H1 (cell line): ENCODE measurements around the gene CERCAM. TPM values are rescaled to one million over a fixed set of nuclear protein-coding genes. Genes with fewer than 3 reads are reported as not detected.

ENCODE experiments used
- CTCF ChIA-PET: fragments of 300-600 bp; sonication (Branson Sonifier 250); formaldehyde crosslinking; loops from one replicate; lab custom pipeline; 2021; ENCODE audit not compliant: partially characterized antibody; lab: Charles Lee
- POLR2A ChIA-PET: fragments of 300-600 bp; sonication (Branson Sonifier 250); formaldehyde crosslinking; loops from one replicate; lab custom pipeline; 2021; ENCODE audit warnings: inconsistent platforms; ENCODE audit not compliant: partially characterized antibody; lab: Charles Lee
- DNase-seq, 2 experiments: peaks; one replicate each; pipeline versions ENCODE4 v3.0.0 to v3.0.0-alpha.2; 2010 to 2022; ENCODE audit warnings: low spot score in 2 of 2, low read depth in 1 of 2, mixed read lengths in 1 of 2
- FAIRE-seq: peaks from 2 replicates; lab custom pipeline; 2011; peaks lifted over from hg19 to GRCh38; lab: Jason Lieb, UNC
- H2AFZ ChIP-seq: 2 replicates; pipeline ENCODE4 v1.8.1; 2012; ENCODE audit warnings: low read length, inconsistent platforms
- H2AK5ac ChIP-seq: 2 replicates; pipeline ENCODE4 v1.6.1; 2013; ENCODE audit warnings: low read depth, low read length
- H2BK120ac ChIP-seq: replicated peaks from 2 replicates; pipeline ENCODE3; 2013; ENCODE audit warnings: low read depth, low read length, inconsistent platforms
- H2BK12ac ChIP-seq: 2 replicates; pipeline ENCODE4 v1.6.1; 2013; ENCODE audit warnings: low read depth, low read length
- H2BK15ac ChIP-seq: 2 replicates; pipeline ENCODE4 v1.6.1; 2013; ENCODE audit warnings: low read length
- H2BK20ac ChIP-seq: 2 replicates; pipeline ENCODE4 v1.6.1; 2013; ENCODE audit warnings: low read length
- H2BK5ac ChIP-seq: 2 replicates; pipeline ENCODE4 v1.6.1; 2013; ENCODE audit warnings: low read depth, low read length
- H3K14ac ChIP-seq: 2 replicates; pipeline ENCODE4 v1.6.1; 2013; ENCODE audit warnings: inconsistent platforms; ENCODE audit not compliant: insufficient read length
- H3K18ac ChIP-seq: 2 replicates; pipeline ENCODE4 v1.6.1; 2013; ENCODE audit warnings: low read length; ENCODE audit errors: extremely low read depth
- H3K23ac ChIP-seq: 2 replicates; pipeline ENCODE4 v1.6.1; 2013; ENCODE audit warnings: inconsistent platforms; ENCODE audit not compliant: insufficient read length
- H3K23me2 ChIP-seq: 2 replicates; pipeline ENCODE4 v1.6.1; 2013; ENCODE audit warnings: low read depth, low read length
- H3K27ac ChIP-seq: 2 replicates; pipeline ENCODE4 v1.6.1; 2011; ENCODE audit warnings: low read depth, low read length, inconsistent platforms
- H3K27me3 ChIP-seq, 4 experiments: replicated peaks in 1 of 4; 1 replicate in 1 of 4; 2 replicates in 3 of 4; pipeline versions ENCODE4 v1.6.1 to v1.8.1; 2011 to 2013; ENCODE audit warnings: low read length in 3 of 4, mild to moderate bottlenecking in 3 of 4, inconsistent platforms in 2 of 4, mixed read lengths in 2 of 4, moderate library complexity in 1 of 4; ENCODE audit not compliant: control insufficient read depth in 3 of 4, insufficient read depth in 3 of 4; ENCODE audit errors: extremely low read depth in 1 of 4
- H3K36me3 ChIP-seq, 4 experiments: 2 replicates each; pipeline versions ENCODE4 v1.6.1 to v1.8.1; 2011 to 2013; ENCODE audit warnings: mild to moderate bottlenecking in 4 of 4, low read length in 3 of 4, moderate library complexity in 2 of 4, control low read depth in 1 of 4, inconsistent platforms in 1 of 4; ENCODE audit not compliant: insufficient read depth in 4 of 4, control insufficient read depth in 2 of 4
- H3K4ac ChIP-seq: replicated peaks from 2 replicates; pipeline ENCODE3; 2013; ENCODE audit warnings: low read length, low read depth, mixed read lengths, inconsistent platforms; ENCODE audit not compliant: insufficient read length
- H3K4me1 ChIP-seq, 4 experiments: replicated peaks in 1 of 4; 1 replicate in 1 of 4; 2 replicates in 3 of 4; pipeline versions ENCODE4 v1.6.1 to v1.8.1; 2011 to 2013; ENCODE audit warnings: low read length in 3 of 4, inconsistent platforms in 2 of 4, mixed read lengths in 1 of 4; ENCODE audit not compliant: insufficient read depth in 4 of 4, control insufficient read depth in 3 of 4
- H3K4me2 ChIP-seq, 2 experiments: 2 replicates each; pipeline versions ENCODE4 v1.6.1 to v1.8.1; 2011 to 2013; ENCODE audit warnings: low read depth in 2 of 2, low read length in 2 of 2, control low read depth in 1 of 2, inconsistent platforms in 1 of 2, mild to moderate bottlenecking in 1 of 2; ENCODE audit not compliant: insufficient read depth in 1 of 2
- H3K4me3 ChIP-seq, 4 experiments: fragments of 200-600, 300-600 bp in 1 of 4; sonication (generic), shearing (Covaris generic), sonication (Bioruptor Twin) in 1 of 4; 2 replicates each; pipeline versions ENCODE4 v1.5.1 to v1.8.1; 2011 to 2016; ENCODE audit warnings: low read length in 4 of 4, low read depth in 3 of 4, control low read depth in 2 of 4, inconsistent platforms in 2 of 4, mild to moderate bottlenecking in 2 of 4, mixed read lengths in 1 of 4, moderate library complexity in 1 of 4; ENCODE audit not compliant: insufficient read depth in 2 of 4; ENCODE audit errors: extremely low read depth in 1 of 4
- H3K56ac ChIP-seq: replicated peaks from 2 replicates; pipeline ENCODE3; 2013; ENCODE audit warnings: low read depth, mild to moderate bottlenecking, mixed read lengths, low read length, inconsistent platforms; ENCODE audit not compliant: insufficient read length
- H3K79me1 ChIP-seq: 2 replicates; pipeline ENCODE4 v1.6.1; 2013; ENCODE audit warnings: low read depth, low read length, control low read depth
- H3K79me2 ChIP-seq, 2 experiments: 2 replicates each; pipeline versions ENCODE4 v1.6.1 to v1.8.1; 2012 to 2013; ENCODE audit warnings: low read length in 2 of 2, mild to moderate bottlenecking in 2 of 2, inconsistent platforms in 1 of 2; ENCODE audit not compliant: insufficient read depth in 2 of 2, control insufficient read depth in 1 of 2
- H3K9ac ChIP-seq, 4 experiments: replicated peaks in 1 of 4; 1 replicate in 1 of 4; 2 replicates in 3 of 4; pipeline versions ENCODE4 v1.6.1 to v1.8.1; 2011 to 2013; ENCODE audit warnings: low read depth in 3 of 4, low read length in 3 of 4, control low read depth in 2 of 4, mild to moderate bottlenecking in 2 of 4, moderate library complexity in 2 of 4, inconsistent platforms in 1 of 4; ENCODE audit errors: extremely low read depth in 1 of 4
- H3K9me3 ChIP-seq, 2 experiments: 2 replicates each; pipeline versions ENCODE4 v1.6.1 to v1.8.1; 2012 to 2013; ENCODE audit warnings: mild to moderate bottlenecking in 2 of 2, moderate library complexity in 2 of 2, control low read depth in 1 of 2, inconsistent platforms in 1 of 2, low read depth in 1 of 2, low read length in 1 of 2, mixed read lengths in 1 of 2; ENCODE audit not compliant: insufficient read depth in 2 of 2
- H4K20me1 ChIP-seq, 2 experiments: replicated peaks in 1 of 2; 2 replicates each; pipeline versions ENCODE3 to v1.8.1; 2011 to 2013; ENCODE audit warnings: inconsistent platforms in 2 of 2, low read length in 2 of 2, mild to moderate bottlenecking in 1 of 2; ENCODE audit not compliant: insufficient read depth in 2 of 2, control insufficient read depth in 1 of 2
- H4K5ac ChIP-seq: 2 replicates; pipeline ENCODE4 v1.6.1; 2013; ENCODE audit warnings: low read length, low read depth, mixed read lengths, inconsistent platforms; ENCODE audit not compliant: insufficient read length
- H4K8ac ChIP-seq: 2 replicates; pipeline ENCODE4 v1.8.0; 2013; ENCODE audit warnings: mild to moderate bottlenecking, moderate library complexity, low read length, inconsistent platforms; ENCODE audit not compliant: insufficient read depth; ENCODE audit errors: extremely low read depth
- H4K91ac ChIP-seq: replicated peaks from 2 replicates; pipeline ENCODE3; 2013; ENCODE audit warnings: low read length, mixed read lengths, inconsistent platforms; ENCODE audit not compliant: insufficient read length
- CEBPB ChIP-seq: IDR thresholded peaks from 2 replicates; pipeline ENCODE4 v1.6.1; 2012; ENCODE audit warnings: low read depth, low read length
- CREB1 ChIP-seq: IDR thresholded peaks from 2 replicates; pipeline ENCODE4 v1.6.1; 2012; ENCODE audit warnings: inconsistent platforms
- CTBP2 ChIP-seq: IDR thresholded peaks from 2 replicates; pipeline ENCODE4 v1.7.0; 2011; ENCODE audit warnings: borderline replicate concordance, mild to moderate bottlenecking, moderate library complexity, mixed read lengths, low read length; ENCODE audit not compliant: insufficient read depth, insufficient read length
- GABPA ChIP-seq: IDR thresholded peaks from 2 replicates; pipeline ENCODE4 v1.6.1; 2011; ENCODE audit warnings: mild to moderate bottlenecking, low read length, moderate library complexity, borderline replicate concordance; ENCODE audit not compliant: insufficient read depth
- HDAC2 ChIP-seq, 2 experiments: fragments of 300-600 bp in 1 of 2; sonication (generic) in 1 of 2; IDR thresholded peaks; 2 replicates each; pipeline ENCODE4 v1.6.1; 2011 to 2012; ENCODE audit warnings: low read depth in 2 of 2, low read length in 2 of 2, mild to moderate bottlenecking in 2 of 2, moderate library complexity in 2 of 2, borderline replicate concordance in 1 of 2, inconsistent platforms in 1 of 2
- RAD21 ChIP-seq, 2 experiments: IDR thresholded peaks in 1 of 2; conservative IDR thresholded peaks in 1 of 2; 2 replicates each; pipeline ENCODE4 v1.6.1; 2011; ENCODE audit warnings: low read depth in 2 of 2, low read length in 2 of 2, improper control_type of control experiment in 1 of 2, inconsistent platforms in 1 of 2, mild to moderate bottlenecking in 1 of 2, moderate library complexity in 1 of 2
- RNF2 ChIP-seq: fragments of 200-900, 300-1000 bp; sonication (generic); IDR thresholded peaks from 2 replicates; pipeline ENCODE4 v1.7.1; 2016; ENCODE audit warnings: borderline replicate concordance, low read depth, mild to moderate bottlenecking, antibody characterized with exemption, low read length; ENCODE audit not compliant: poor library complexity, severe bottlenecking; ENCODE audit errors: missing control alignments
- TAF1 ChIP-seq: IDR thresholded peaks from 2 replicates; pipeline ENCODE4 v1.6.1; 2011; ENCODE audit warnings: mild to moderate bottlenecking, low read depth, low read length
- TEAD4 ChIP-seq: IDR thresholded peaks from 2 replicates; pipeline ENCODE4 v1.6.1; 2012; ENCODE audit warnings: low read depth, low read length, inconsistent platforms, mixed read lengths
- YY1 ChIP-seq: IDR thresholded peaks from 2 replicates; pipeline ENCODE4 v1.6.1; 2011; ENCODE audit warnings: low read depth, mild to moderate bottlenecking, low read length
- ZNF274 ChIP-seq: IDR thresholded peaks from 2 replicates; pipeline ENCODE4 v1.7.0; 2012; ENCODE audit warnings: low read length, borderline replicate concordance; ENCODE audit errors: extremely low read depth
- WGBS, 2 experiments: shearing (Covaris generic) in 1 of 2; methylation state at CpG; one replicate each; pipeline versions ENCODE4 v1.1.6 to v1.1.7; 2013 to 2015; ENCODE audit warnings: low lambda C conversion rate in 2 of 2, mixed read lengths in 2 of 2, inconsistent platforms in 1 of 2, low coverage in 1 of 2, missing lambda C conversion rate in 1 of 2; ENCODE audit not compliant: insufficient replicate concordance in 2 of 2, insufficient coverage in 1 of 2, insufficient read length in 1 of 2; ENCODE audit errors: extremely low coverage in 1 of 2, missing lambda C conversion rate in 1 of 2; 5-methylcytosine and 5-hydroxymethylcytosine counted together
- polyA plus RNA-seq, 7 experiments: library from polyadenylated mRNA; depleted of rRNA in 3 of 7; stranded (reverse) in 5 of 7; unstranded in 2 of 7; fragments of >200 nt in 5 of 7; fragments of 200-250 nt in 2 of 7; gene quantifications; 1 replicate in 5 of 7; 2 replicates in 1 of 7; 4 replicates in 1 of 7; pipeline versions ENCODE4 v1.2.1 to v1.2.3, GENCODE V29; 2011 to 2013; ENCODE audit warnings: missing spikeins in 2 of 7, mixed read lengths in 2 of 7
- total RNA-seq: library from RNA; stranded (reverse); fragmentation: NEBNext Ultra II Directional; extraction: Animal tissue kit (Norgen Biotek cat#: 25700); gene quantifications from 2 replicates; pipeline ENCODE4 v1.2.1, GENCODE V29; 2021

Gene CERCAM
- total and polyA plus RNA-seq, 2 of the 8 experiments (the other 6 are each of a cell fraction or from before 2014, with no cell fraction given), result 3.1 to 5.2 TPM

DNA sequence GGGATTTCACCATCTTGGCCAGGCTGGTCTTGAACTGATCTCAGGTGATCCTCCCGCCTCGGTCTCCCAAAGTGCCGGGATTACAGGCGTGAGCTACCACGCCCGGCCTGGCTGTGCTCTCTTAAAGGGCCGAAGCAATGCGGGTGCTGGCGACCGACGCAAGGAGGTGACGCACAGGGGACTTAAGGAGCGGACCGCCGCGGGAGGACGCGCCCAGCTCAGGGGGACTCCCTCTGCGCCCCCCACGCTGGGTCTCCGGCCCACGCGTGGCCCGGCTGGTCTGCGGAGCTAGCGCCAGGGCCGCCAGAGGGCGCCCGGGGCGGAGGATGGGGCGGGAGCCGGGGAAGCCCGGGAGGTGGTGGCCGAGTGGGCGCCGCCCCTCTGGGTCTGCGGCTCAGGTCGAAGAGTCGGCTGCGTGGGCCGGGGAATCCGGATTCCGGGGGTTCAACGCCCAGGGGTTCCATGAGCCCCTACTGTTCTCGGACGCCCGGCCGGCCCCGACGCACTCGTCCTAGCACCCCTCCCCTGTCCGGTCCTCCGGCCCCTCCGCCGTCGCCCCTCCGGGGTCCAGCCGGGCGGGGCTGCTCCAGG, 502 bp upstream of the CERCAM start:
- Histone ChIP-seq H4K5ac (no peak overlapping the region), H2BK120ac (no peak overlapping the region), H3K79me1 (no peaks in the 10 kb centered on the region), H2BK5ac (no peak overlapping the region), H3K18ac (no peak overlapping the region), H3K9ac (no peak overlapping the region), H3K27me3 (peaks cover 5 to 48% (median 34%) of the 10 kb centered on the region in 4 experiments; a peak in 6 of 7 replicates), H3K14ac (no peak overlapping the region), H3K36me3 (no peaks in the 10 kb centered on the region), H3K4ac (no peak overlapping the region), H3K23ac (no peak overlapping the region), H3K4me3 (peak overlapping the region; percentile 47 to 89 (median 60)), H3K9me3 (no peaks in the 10 kb centered on the region), H4K20me1 (no peaks in the 10 kb centered on the region), H3K27ac (no peak overlapping the region), H3K4me2 (peak overlapping the region; percentile 63 to 68), H2BK20ac (no peak overlapping the region), H2BK12ac (no peak overlapping the region), H2AFZ (no peak overlapping the region; the same call in 1 of the 2 replicates), H2BK15ac (no peak overlapping the region), H3K79me2 (no peaks in the 10 kb centered on the region), H4K91ac (no peak overlapping the region), H3K4me1 (peaks cover 6 to 18% (median 8%) of the 10 kb centered on the region in 4 experiments; a peak in 6 of 7 replicates), H3K23me2 (peaks cover 6% of the 10 kb centered on the region; the same call in 1 of the 2 replicates), H2AK5ac (no peak overlapping the region), H3K56ac (no peak overlapping the region), H4K8ac (peak overlapping the region; percentile 77)
- FAIRE-seq, result no peak
- ChIA-PET POLR2A (interaction anchor here (0.6 to 2.8 kb wide), 9 partner anchors 21 to 292 kb away, joined by 3 to 8 read pairs (median 3); partner anchors contain the start of genes GOLGA2, SPTAN1 and SWI5), CTCF (interaction anchor here (0.7 to 5.9 kb wide), 28 partner anchors 9 to 1297 kb away, joined by 3 to 40 read pairs (median 4); partner anchors contain the start of gene GLE1)
- peak in 1 of 2 experiments; percentile 83 for DNase-seq
- 9% methylated on average over 51 of the region's 59 CpGs; no CpG with 5 or more reads in 1 of the 2 experiments for WGBS, 2 experiments
- TF ChIP-seq TEAD4 (no peak), CREB1 (peak; percentile 57; the same call in 1 of the 2 replicates), CTBP2 (no peak), GABPA (peak; percentile 61; the same call in 1 of the 2 replicates), ZNF274 (no peak), HDAC2 (IDR thresholded peaks at IDR 0.05; ENCODE audit: borderline replicate concordance in 1 of 2, low read depth in 2 of 2, low read length in 2 of 2) (peak; percentile 83 to 89; a peak in 1 of 4 replicates), CEBPB (no peak), YY1 (no peak; the same call in 1 of the 2 replicates), RAD21 (IDR thresholded peaks at IDR 0.05 in 1 of 2, conservative IDR thresholded peaks at IDR 0.05 in 1 of 2; ENCODE audit: low read depth in 2 of 2, low read length in 2 of 2) (peak; percentile 20 to 40; a peak in 3 of 4 replicates), RNF2 (no peak), TAF1 (no peak)
